ENCODE results near the gene MOCOS. TPM values are rescaled to one million over a fixed set of nuclear protein-coding genes. Genes with fewer than 3 reads are reported as not detected.

Gene MOCOS, protein sequence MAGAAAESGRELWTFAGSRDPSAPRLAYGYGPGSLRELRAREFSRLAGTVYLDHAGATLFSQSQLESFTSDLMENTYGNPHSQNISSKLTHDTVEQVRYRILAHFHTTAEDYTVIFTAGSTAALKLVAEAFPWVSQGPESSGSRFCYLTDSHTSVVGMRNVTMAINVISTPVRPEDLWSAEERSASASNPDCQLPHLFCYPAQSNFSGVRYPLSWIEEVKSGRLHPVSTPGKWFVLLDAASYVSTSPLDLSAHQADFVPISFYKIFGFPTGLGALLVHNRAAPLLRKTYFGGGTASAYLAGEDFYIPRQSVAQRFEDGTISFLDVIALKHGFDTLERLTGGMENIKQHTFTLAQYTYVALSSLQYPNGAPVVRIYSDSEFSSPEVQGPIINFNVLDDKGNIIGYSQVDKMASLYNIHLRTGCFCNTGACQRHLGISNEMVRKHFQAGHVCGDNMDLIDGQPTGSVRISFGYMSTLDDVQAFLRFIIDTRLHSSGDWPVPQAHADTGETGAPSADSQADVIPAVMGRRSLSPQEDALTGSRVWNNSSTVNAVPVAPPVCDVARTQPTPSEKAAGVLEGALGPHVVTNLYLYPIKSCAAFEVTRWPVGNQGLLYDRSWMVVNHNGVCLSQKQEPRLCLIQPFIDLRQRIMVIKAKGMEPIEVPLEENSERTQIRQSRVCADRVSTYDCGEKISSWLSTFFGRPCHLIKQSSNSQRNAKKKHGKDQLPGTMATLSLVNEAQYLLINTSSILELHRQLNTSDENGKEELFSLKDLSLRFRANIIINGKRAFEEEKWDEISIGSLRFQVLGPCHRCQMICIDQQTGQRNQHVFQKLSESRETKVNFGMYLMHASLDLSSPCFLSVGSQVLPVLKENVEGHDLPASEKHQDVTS
- total RNA-seq = 0.21 and 0.57 TPM in 2 replicates

- peaks cover 31% of the 10 kb centered on the region for H3K27me3 Mint-ChIP-seq
- no peak within 1 kb of the TSS for H3K27ac Mint-ChIP-seq
- peak within 1 kb of the TSS; percentile 82 for H3K4me3 Mint-ChIP-seq
- DNase-seq = peak; percentile 89
- intact Hi-C loops (cut with micrococcal nuclease) = loop anchor here (2.0 kb wide), 1 partner anchor 59 kb away; the partner anchor contains the start of genes ELP2 and SLC39A6
- peaks cover 5% of the 10 kb centered on the region for H3K4me1 Mint-ChIP-seq
- H3K36me3 Mint-ChIP-seq (ENCODE audit: low read depth) = no peaks in the 10 kb centered on the region
- H3K9me3 Mint-ChIP-seq = no peaks in the 10 kb centered on the region
These were observed at the start of gene MOCOS for GRCh38 chr18:36187193-36187825. Gene MOCOS (plus strand): TSS chr18:36187497. CDS start chr18:36187540, 43 bp downstream.

GRCh38 chr18:36139245-36139644 is 48.1 kb upstream of the MOCOS start:
- H3K27me3 Mint-ChIP-seq = no peaks in the 10 kb centered on the region
- no peaks in the 10 kb centered on the region for H3K9me3 Mint-ChIP-seq
- no peak for DNase-seq
- peaks cover 61% of the 10 kb centered on the region for H3K36me3 Mint-ChIP-seq (ENCODE audit: low read depth)
- H3K4me1 Mint-ChIP-seq = peaks cover 11% of the 10 kb centered on the region
- intact Hi-C loops (cut with micrococcal nuclease) = no loop called here
- H3K27ac Mint-ChIP-seq = no peak overlapping the region
- H3K4me3 Mint-ChIP-seq = no peak overlapping the region

- peaks cover 65% of the 10 kb centered on the region for H3K36me3 Mint-ChIP-seq (ENCODE audit: low read depth)
- H3K27me3 Mint-ChIP-seq = no peaks in the 10 kb centered on the region
- H3K4me1 Mint-ChIP-seq = peaks cover 7% of the 10 kb centered on the region
- no peaks in the 10 kb centered on the region for H3K9me3 Mint-ChIP-seq
- intact Hi-C loops (cut with micrococcal nuclease) = no loop called here
- no peak overlapping the region for H3K4me3 Mint-ChIP-seq
- no peak overlapping the region for H3K27ac Mint-ChIP-seq
- DNase-seq = no peak
These were observed 45.7 kb upstream of the MOCOS start for GRCh38 chr18:36141576-36141975.

- peaks cover 7% of the 10 kb centered on the region for H3K4me1 Mint-ChIP-seq
- intact Hi-C loops (cut with micrococcal nuclease) = loop anchor here (2.0 kb wide), 1 partner anchor 14 kb away; the partner anchor contains the start of genes ELP2 and SLC39A6
- no peak overlapping the region for H3K4me3 Mint-ChIP-seq
- DNase-seq = no peak
- peaks cover 62% of the 10 kb centered on the region for H3K36me3 Mint-ChIP-seq (ENCODE audit: low read depth)
- no peak overlapping the region for H3K27ac Mint-ChIP-seq
- H3K27me3 Mint-ChIP-seq = no peaks in the 10 kb centered on the region
- H3K9me3 Mint-ChIP-seq = no peaks in the 10 kb centered on the region
These were observed 44.5 kb upstream of the MOCOS start for GRCh38 chr18:36142751-36143150.

DNA sequence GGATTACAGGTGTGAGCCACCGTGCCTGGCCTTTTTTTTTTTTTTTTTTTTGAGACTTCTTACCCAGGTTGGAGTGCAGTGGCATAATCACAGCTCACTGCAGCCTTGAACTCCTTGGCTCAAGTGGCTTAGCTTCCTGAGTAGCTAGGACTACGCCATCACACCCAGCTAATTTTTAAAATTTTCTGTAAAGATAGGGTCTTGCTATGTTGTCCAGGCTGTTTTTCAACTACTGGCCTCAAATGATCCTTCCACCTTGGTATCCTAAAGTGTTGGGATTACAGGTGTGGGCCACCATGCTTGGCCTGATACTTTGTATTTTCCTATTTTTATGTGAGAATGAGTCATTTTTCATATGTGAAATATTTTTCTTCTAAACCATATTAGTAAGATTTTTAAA is 43.9 kb upstream of the MOCOS start:
- H3K27ac Mint-ChIP-seq = no peak overlapping the region
- H3K36me3 Mint-ChIP-seq (ENCODE audit: low read depth) = peaks cover 63% of the 10 kb centered on the region
- intact Hi-C loops (cut with micrococcal nuclease) = loop anchor here (2.0 kb wide), 1 partner anchor 15 kb away; the partner anchor contains the start of genes ELP2 and SLC39A6
- H3K4me1 Mint-ChIP-seq = peaks cover 7% of the 10 kb centered on the region
- H3K9me3 Mint-ChIP-seq = no peaks in the 10 kb centered on the region
- DNase-seq = no peak
- H3K4me3 Mint-ChIP-seq = no peak overlapping the region
- H3K27me3 Mint-ChIP-seq = no peaks in the 10 kb centered on the region

- no peaks in the 10 kb centered on the region for H3K9me3 Mint-ChIP-seq
- H3K27ac Mint-ChIP-seq = no peak overlapping the region
- DNase-seq = no peak
- H3K4me1 Mint-ChIP-seq = peaks cover 4% of the 10 kb centered on the region
- peaks cover 64% of the 10 kb centered on the region for H3K36me3 Mint-ChIP-seq (ENCODE audit: low read depth)
- H3K27me3 Mint-ChIP-seq = no peaks in the 10 kb centered on the region
- intact Hi-C loops (cut with micrococcal nuclease) = no loop called here
- no peak overlapping the region for H3K4me3 Mint-ChIP-seq
These were observed 37.6 kb upstream of the MOCOS start for GRCh38 chr18:36149514-36150289.

DNA sequence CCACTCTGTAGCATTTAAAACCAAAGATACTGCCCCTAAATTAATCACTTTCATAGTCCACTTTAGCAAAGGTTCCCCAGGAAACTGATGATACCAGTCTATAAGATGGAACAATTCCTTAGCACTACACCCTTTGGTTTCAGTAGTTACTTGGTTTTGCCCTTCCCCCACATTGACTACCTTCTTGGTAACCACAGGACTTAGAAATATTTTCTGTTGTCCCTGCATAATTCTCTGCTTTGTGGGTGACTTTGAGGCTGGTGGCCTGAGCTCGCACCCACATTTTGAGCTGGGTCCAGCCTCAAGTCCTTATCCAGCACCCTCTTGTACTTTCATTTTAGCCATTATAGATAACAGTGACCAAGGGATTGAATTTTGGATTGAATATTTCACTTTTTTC is 34.5 kb upstream of the MOCOS start:
- Mint-ChIP-seq H3K4me1 (peaks cover 10% of the 10 kb centered on the region), H3K9me3 (no peaks in the 10 kb centered on the region), H3K27ac (no peak overlapping the region), H3K4me3 (no peak overlapping the region), H3K27me3 (no peaks in the 10 kb centered on the region), H3K36me3 (ENCODE audit: low read depth) (peaks cover 66% of the 10 kb centered on the region)
- DNase-seq = no peak
- intact Hi-C loops (cut with micrococcal nuclease) = no loop called here

- intact Hi-C loops (cut with micrococcal nuclease) = no loop called here
- Mint-ChIP-seq H3K4me1 (peaks cover 12% of the 10 kb centered on the region), H3K27ac (no peak overlapping the region), H3K36me3 (ENCODE audit: low read depth) (peaks cover 64% of the 10 kb centered on the region), H3K4me3 (no peak overlapping the region), H3K9me3 (no peaks in the 10 kb centered on the region), H3K27me3 (no peaks in the 10 kb centered on the region)
- no peak for DNase-seq
These were observed 34.1 kb upstream of the MOCOS start for GRCh38 chr18:36153203-36153602.

GRCh38 chr18:36153771-36154170 is 33.5 kb upstream of the MOCOS start:
- H3K4me1 Mint-ChIP-seq = peaks cover 12% of the 10 kb centered on the region

DNA sequence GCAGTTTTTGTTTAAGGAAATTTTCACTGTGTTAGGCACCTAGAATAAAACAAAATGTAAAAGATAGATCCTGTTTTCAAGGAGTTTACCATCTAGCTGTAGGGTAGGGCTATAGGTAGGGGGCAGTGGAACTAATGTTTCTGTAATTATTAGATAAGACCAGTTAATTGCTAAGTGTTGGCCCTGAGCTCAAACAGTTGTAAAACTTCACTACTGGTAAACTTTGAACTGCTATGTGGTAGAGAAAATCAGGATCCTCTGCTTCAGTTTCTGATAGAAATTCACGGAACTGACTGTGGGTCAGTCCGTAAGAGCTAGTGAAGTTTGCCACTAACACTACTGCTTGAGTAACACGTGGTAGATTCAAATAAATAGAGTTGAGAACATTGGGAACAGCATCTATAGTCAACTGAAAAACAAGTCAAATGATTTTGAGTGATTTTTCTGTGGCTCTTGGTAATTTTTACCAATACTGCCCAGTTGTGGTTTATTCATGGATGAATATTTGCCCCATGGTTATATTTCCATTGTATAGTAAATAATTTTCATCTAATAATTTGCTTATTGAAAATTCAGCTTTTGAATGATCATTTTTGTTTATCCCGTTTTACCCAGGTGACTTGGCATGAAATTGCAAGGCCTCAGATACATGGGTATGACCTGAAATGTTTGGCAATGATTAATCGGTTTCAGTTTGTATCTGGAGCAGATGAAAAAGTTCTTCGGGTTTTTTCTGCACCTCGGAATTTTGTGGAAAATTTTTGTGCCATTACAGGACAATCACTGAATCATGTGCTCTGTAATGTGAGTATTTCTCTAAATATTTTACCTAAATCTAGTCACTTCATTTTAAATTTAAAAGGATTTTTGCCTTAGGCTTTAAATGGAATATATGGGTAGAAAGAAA is 31.2 kb upstream of the MOCOS start:
- no peak overlapping the region for H3K4me3 Mint-ChIP-seq
- intact Hi-C loops (cut with micrococcal nuclease) = no loop called here
- no peak for DNase-seq
- H3K9me3 Mint-ChIP-seq = no peaks in the 10 kb centered on the region
- no peak overlapping the region for H3K27ac Mint-ChIP-seq
- H3K4me1 Mint-ChIP-seq = peaks cover 15% of the 10 kb centered on the region
- no peaks in the 10 kb centered on the region for H3K27me3 Mint-ChIP-seq
- H3K36me3 Mint-ChIP-seq (ENCODE audit: low read depth) = peaks cover 66% of the 10 kb centered on the region

More at GRCh38 chr18:36153771-36154170, 33.5 kb upstream of the MOCOS start:
- intact Hi-C loops (cut with micrococcal nuclease) = no loop called here
- no peak overlapping the region for H3K27ac Mint-ChIP-seq
- H3K27me3 Mint-ChIP-seq = no peaks in the 10 kb centered on the region
- H3K4me3 Mint-ChIP-seq = no peak overlapping the region
- H3K36me3 Mint-ChIP-seq (ENCODE audit: low read depth) = peaks cover 65% of the 10 kb centered on the region
- no peak for DNase-seq
- no peaks in the 10 kb centered on the region for H3K9me3 Mint-ChIP-seq

GRCh38 chr18:36157441-36157840 is 29.9 kb upstream of the MOCOS start:
- H3K4me1 Mint-ChIP-seq = peaks cover 15% of the 10 kb centered on the region
- H3K4me3 Mint-ChIP-seq = no peak overlapping the region
- intact Hi-C loops (cut with micrococcal nuclease) = no loop called here
- no peak overlapping the region for H3K27ac Mint-ChIP-seq
- H3K36me3 Mint-ChIP-seq (ENCODE audit: low read depth) = peaks cover 72% of the 10 kb centered on the region
- H3K27me3 Mint-ChIP-seq = no peaks in the 10 kb centered on the region
- DNase-seq = no peak
- H3K9me3 Mint-ChIP-seq = no peaks in the 10 kb centered on the region

DNA sequence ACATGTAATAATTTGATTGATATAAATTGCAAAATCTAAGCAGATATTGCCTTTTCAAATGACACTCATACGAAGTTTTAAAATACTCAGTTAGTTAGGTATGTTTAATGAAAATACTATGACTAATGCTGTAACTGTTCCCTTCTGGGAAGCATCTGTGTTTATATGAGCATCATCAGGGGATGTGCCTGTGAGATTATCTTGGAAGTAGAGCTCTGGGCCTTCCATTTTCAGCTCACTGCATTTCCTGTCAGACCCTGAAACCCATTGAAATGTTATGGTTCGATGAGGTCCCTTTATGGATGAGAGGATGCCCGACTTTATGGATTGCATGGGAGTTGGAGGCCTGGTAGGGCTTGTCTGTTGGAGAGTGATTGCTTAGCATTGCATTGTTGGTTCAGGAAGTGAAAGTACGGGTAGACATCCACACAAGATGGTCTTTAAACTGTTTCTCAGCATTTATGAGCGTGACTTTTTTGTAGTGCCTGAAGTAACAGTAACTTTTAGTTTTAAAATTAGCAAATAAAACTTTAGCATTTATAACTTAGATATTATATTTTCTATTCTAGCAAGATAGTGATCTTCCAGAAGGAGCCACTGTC is 28.9 kb upstream of the MOCOS start:
- intact Hi-C loops (cut with micrococcal nuclease) = no loop called here
- DNase-seq = no peak
- H3K4me3 Mint-ChIP-seq = no peak overlapping the region
- peaks cover 13% of the 10 kb centered on the region for H3K4me1 Mint-ChIP-seq
- no peaks in the 10 kb centered on the region for H3K27me3 Mint-ChIP-seq
- peaks cover 69% of the 10 kb centered on the region for H3K36me3 Mint-ChIP-seq (ENCODE audit: low read depth)
- H3K27ac Mint-ChIP-seq = no peak overlapping the region
- no peaks in the 10 kb centered on the region for H3K9me3 Mint-ChIP-seq

Data from activated CD4-positive, alpha-beta T cell treated with anti-CD3 and anti-CD28 coated beads, Interleukin-2, amount 10 ng/mL, durations not matched to agents 24 days and 14 days (primary cell).